Cardiac muscle cell (in vitro differentiated cells and primary cell): ENCODE data around the gene PRADC1. TPM values are rescaled to one million over a fixed set of nuclear protein-coding genes. Genes with fewer than 3 reads are reported as not detected.

Source experiments
- polyA plus RNA-seq: library from polyadenylated mRNA; unstranded; fragments of >200 nt; fragmentation: Nextera tagmentation; extraction: Ambion mirVana; gene quantifications from 2 replicates; pipeline ENCODE4 v1.2.1, GENCODE V29; 2016
- total RNA-seq: library from RNA; depleted of rRNA; stranded (reverse); fragments of >200 nt; gene quantifications from 2 replicates; pipeline ENCODE4 v1.2.3, GENCODE V29; 2016

The PRADC1 gene
- total and polyA plus RNA-seq, 2 experiments from 2014 or later: 42.6 to 99.8 TPM

Other genes starting within 250 kb of the PRADC1 start
- gene SFXN5, start 161.5 kb downstream of the PRADC1 start, total RNA-seq: 13.5 and 15.6 TPM in 2 replicates
- 7.0 and 11.4 TPM in 2 replicates for gene SFXN5, start 161.5 kb downstream of the PRADC1 start, polyA plus RNA-seq
- gene RAB11FIP5, start 120.3 kb downstream of the PRADC1 start, total RNA-seq: 7.2 and 12.1 TPM in 2 replicates
- gene RAB11FIP5, start 120.3 kb downstream of the PRADC1 start, polyA plus RNA-seq: 4.2 and 9.0 TPM in 2 replicates
- gene NOTO, start 30.7 kb downstream of the PRADC1 start, total RNA-seq: not detected in 2 replicates
- gene NOTO, start 30.7 kb downstream of the PRADC1 start, polyA plus RNA-seq: not detected in 2 replicates
- gene SMYD5, start 19.0 kb downstream of the PRADC1 start, total RNA-seq: 24.4 and 26.1 TPM in 2 replicates
- 26.4 and 27.0 TPM in 2 replicates for gene SMYD5, start 19.0 kb downstream of the PRADC1 start, polyA plus RNA-seq
- 370 and 424 TPM in 2 replicates for gene CCT7, start 1.1 kb upstream of the PRADC1 start, total RNA-seq
- 340 and 384 TPM in 2 replicates for gene CCT7, start 1.1 kb upstream of the PRADC1 start, polyA plus RNA-seq
- 4.1 and 5.8 TPM in 2 replicates for gene FBXO41, start 51.2 kb upstream of the PRADC1 start, total RNA-seq
- gene FBXO41, start 51.2 kb upstream of the PRADC1 start, polyA plus RNA-seq: 1.0 and 1.3 TPM in 2 replicates
- gene EGR4, start 60.3 kb upstream of the PRADC1 start, total RNA-seq: 0.06 TPM in 1 of 2 replicates, not detected in the other
- gene EGR4, start 60.3 kb upstream of the PRADC1 start, polyA plus RNA-seq: 0.31 TPM in 1 of 2 replicates, not detected in the other
- gene ALMS1, start 152.6 kb upstream of the PRADC1 start, total RNA-seq: 25.2 and 30.1 TPM in 2 replicates
- 6.8 and 10.6 TPM in 2 replicates for gene ALMS1, start 152.6 kb upstream of the PRADC1 start, polyA plus RNA-seq